HG02588 (cell line): ENCODE data around the gene TPRG1.
A peak's percentile ranks its signal among the peaks of the same experiment; 100 is the strongest.

Experiments
- ATAC-seq: cut with Tn5 transposase; IDR thresholded peaks from one replicate; pipeline ENCODE4 v1.9.1; 2021; ENCODE audit warnings: mild to moderate bottlenecking, moderate library complexity; ENCODE audit not compliant: unreplicated experiment

Gene TPRG1

DNA sequence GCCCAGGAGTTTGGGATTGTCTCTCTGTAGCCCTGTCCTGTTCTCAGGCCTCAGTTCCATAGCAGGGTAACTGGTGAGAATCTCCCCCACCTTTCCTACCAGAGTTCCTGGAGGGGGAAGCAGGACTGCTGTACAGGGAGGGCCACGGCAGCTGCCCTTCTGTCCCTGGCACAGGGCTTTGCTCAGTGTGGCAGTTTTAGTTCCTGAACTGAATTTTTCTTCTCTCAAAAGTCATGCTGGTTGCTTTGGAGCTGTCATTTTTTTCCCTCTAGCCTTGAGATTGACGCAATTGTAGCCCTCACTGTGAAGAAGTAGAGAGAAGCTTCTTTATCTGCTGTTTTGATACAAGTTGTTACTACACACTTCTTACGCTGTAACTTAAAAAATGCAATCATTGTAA lies 55.5 kb downstream of the TPRG1 start:
- ATAC-seq, result no peak

DNA sequence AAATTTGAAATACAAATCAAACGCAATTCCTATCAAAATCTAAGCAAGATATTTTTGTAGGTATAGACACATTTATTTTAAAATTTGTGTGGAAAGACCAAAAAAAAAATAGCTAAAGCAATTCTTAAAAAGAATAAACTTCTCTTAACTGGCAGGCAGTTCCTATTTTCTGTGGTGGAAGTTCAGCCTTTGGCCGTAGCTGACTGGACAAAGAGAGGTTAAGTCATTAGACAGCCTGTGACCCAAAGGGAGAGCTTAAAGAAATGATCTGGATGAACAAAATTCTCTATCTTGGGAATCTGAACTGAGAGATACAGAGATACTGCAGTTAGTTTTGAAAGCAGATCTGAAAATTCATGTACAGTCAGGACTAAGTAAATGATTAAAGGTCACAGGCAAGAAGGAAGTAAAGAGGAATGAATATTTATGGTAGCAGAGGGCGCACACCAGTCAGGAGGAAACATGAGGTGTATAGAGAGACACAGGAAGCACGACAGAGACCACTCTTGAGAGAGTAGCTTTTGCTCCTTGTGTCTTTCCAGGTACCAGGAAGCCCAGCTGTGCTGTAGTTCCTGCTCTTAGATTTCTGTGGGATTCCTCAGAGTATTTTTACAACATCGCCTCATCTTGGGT lies 57.5 kb downstream of the TPRG1 start:
- peak; percentile 50 for ATAC-seq

DNA sequence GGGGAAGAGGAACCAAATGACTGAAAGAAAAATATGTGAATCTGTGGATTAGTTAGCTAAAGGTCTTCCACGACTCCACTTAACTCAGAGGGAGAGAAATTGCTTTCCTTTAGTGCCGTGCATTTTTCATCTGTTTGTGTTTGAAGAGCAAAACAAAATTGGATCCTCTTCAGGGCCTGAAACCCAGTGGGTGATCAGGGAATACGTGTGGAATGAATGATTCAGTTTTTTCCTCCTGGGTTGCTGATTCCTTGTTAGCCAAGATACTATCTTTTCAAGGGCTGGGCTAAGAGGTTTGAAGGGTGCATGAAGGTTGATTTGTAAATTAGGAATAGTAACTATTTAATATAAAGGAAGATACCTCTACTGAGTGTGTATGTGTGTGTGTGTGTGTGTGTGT lies 61.0 kb downstream of the TPRG1 start:
- no peak for ATAC-seq

DNA sequence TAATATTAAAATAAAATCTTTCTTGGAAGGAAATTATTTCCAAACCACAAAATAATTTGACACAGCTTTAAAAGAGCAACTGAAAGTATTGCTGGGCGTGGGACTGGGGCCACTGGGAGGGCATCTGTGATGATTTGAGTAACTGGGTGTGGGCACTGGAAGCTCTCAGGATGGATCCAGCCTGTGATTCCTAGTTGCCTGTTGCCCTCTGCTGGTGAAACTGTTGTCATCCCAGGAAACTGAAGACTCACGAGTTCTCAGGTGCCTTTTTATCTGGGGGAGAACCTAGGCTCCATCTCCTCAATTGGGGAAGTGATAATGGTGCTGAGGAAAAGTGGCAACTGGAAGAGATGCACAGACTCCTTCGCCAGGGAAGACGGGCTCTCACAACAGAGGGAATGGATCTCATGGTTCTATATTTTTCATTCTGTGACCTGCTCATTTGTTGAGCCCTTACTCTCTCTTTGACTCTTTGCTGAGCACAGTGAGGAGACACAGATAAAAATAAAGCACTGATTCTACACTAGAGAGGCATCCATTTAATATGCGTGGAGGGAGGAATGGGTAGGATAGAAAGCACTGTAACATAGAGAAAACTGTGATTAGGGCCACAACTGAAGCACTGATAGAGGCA lies 61.6 kb downstream of the TPRG1 start:
- no peak for ATAC-seq

DNA sequence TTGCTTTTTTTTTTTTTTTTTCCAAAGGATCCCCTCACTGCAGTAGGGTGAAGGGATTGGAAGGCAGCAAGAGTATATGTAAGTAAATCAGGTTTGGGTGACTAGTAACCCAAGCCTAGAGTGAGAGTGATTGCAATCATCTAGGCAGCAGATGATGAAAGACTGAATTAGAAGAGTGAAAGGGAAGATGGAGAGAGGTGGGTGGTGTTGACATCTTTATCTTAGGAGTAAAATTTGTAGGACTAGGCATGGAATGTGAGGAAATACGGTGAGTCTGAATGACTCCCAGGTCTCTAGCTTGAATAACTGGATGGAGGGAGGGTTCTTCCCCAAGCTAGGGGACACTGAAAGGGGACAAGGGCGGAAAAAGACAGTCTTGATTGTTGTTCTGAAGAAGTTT lies 63.4 kb downstream of the TPRG1 start:
- ATAC-seq, result no peak

DNA sequence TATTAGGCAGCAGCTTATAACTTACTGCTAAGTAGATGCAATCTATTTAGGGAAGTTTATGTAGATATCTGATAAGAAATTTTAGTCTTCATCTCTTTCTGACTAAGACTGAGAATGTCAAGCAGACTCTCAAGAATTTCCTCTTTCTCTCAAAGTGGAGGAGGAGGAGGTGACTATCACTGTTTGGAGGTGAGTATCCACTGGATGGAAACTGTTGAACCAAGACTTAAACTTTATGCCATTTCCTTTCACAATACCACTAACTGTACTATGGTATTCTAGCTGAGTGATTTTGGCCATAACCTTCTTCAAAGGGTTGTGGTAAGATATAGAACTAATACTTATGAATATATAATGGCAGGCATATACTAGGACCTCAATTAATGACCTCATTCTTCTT lies 64.6 kb downstream of the TPRG1 start:
- peak; percentile 56 for ATAC-seq

DNA sequence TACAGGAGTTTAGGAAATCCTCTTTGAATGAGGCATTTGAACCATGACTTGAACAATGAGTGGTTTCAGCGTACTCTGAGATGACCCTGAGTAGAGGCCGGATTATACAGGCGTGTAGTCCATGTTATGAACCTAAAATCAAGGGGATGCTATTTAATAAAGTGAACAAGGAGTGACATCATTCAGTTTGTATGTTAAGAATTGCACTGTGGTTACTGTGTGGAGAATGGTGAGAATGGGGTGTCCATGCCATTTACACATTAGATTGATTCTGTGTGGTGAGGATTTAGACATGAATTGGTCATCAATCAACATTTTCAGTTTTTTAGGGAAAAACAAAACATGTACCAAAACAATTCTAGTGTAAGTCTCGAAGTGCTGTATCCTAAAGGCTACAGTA lies 65.8 kb downstream of the TPRG1 start:
- ATAC-seq, result no peak

DNA sequence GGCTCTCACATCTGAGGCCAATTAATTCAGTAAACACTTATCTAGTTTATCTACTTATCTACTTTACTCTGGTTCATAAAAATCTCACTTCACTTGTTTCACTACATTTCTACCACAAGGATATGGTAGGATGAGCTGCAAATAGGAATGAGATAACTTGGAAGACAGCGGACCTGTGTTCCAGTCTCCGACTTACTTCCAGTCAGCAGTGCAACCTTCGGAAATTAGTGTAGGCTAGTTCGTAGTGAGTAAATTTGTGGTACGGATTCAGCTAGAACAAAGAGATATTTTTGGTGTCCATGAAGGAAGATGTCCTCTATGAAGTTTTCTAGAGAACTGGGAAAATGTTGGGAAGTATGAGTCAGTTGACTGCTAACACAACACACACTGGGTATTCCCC lies 66.3 kb downstream of the TPRG1 start:
- ATAC-seq, result no peak

DNA sequence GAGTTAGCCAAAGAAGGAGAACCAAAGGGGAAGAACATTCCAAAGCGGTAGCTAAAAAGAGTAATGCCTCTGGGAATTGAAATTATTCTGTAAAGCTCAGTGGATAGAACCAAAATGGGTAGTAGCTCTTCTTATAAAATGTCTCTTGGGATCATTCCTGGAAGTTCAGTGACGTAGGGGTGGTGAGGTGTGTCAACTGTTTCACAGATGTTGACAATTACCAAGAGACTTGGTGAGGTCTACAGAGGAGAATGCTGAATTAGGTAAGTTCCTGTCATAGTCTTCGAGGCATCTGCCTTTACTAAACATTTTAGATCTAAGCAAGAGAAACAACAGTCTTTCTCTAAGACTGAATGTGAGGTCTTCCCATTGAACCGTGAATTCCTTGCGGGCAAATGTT lies 67.8 kb downstream of the TPRG1 start:
- no peak for ATAC-seq

DNA sequence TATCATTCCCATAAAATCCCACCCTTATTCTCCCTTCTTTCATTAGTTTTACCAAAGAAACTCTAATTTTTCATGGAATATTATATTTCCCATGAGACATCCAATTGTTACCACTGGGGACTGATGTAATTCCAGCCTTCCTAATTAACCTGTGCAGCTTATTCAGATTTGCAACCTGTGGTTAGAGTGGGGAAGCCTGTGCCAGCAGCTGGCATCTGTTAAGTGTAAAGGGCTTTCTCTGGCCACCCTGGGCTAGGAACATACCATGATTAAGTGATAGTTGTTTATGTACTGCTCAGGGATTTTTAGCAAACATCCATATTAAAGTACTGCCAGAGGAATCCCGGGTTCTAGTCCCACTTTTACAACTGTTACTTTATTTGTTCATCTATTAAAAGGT lies 78.2 kb downstream of the TPRG1 start:
- ATAC-seq, result no peak

DNA sequence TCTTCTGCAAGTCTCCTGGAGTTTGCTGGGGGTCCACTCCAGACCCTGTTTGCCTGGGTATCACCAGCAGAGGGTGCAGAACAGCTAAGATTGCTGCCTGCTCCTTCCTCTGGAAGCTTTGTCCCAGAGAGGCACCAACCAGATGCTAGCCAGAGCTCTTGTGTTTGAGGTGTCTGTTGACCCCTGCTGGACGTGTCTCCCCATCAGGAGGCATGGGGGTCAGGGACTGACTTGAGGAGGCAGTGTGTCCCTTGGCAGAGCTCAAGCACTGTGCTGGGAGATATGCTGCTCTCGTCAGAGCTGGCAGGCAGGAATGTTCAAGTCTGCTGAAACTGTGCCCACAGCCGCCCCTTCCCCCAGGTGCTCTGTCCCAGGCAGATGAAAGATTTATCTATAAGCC lies 86.5 kb downstream of the TPRG1 start:
- no peak for ATAC-seq

DNA sequence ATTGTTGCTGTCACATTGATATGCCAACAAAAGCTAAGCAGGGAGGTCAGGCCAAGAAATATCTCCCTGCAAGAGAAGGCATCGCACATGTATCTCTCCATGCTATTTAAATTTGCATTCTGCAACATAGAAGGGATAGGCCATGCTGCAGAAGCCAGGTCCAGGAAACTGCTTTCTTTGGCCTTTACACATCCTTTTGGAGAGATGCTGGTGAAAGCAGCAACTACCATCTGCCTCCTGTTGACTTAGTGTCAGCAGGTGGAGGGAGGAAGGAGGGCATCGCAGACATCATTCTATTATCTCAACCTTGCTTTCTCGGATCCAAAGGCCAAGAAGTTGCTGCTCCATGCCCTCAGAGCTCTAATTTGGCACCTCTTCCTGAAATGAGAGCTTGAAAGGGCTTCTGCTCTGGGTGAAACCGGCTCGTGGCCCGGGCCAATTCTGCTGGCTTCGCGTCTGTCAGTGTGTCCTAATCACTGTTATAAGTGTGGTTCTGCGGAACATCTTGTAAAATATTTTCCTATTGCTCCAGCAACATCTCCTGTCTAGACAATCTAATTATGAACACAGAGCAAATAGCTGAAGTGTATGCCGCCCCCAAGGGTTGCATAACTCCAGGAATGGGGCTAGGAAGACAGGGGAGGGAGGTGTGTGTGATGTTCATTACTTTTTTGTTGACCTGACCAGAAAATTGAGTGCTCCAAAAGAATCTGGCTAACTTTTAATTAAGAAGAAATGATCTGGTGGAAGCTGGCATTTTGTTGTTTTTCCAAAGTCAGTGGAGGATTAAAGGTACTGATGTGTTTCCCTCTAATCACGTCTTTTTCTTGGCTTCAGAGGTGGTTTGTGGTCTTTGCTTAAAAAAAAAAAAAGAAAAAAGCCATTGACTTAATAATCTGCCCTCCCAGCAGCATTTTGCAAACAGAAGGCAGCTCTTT lies 89.1 kb downstream of the TPRG1 start:
- ATAC-seq, result no peak

DNA sequence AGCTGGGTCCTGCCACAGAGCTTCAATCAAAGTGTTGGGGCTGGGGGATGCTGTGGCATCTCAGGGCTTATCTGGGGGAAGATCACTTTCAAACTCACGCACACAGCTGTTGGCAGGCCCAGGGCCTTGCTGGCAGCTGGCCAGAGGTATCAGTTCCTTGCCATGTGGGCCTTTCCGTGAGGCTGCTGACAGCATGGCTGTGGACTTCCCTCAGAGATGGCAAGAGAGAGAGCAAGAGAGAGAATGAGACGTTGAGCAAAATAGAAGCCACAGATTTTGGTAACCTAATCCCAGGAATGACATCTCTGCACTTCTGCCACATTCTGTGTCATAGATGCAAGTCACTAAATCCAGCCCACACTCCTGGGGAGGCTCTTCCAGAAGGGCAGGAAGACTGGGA lies 91.0 kb downstream of the TPRG1 start:
- peak; percentile 67 for ATAC-seq

DNA sequence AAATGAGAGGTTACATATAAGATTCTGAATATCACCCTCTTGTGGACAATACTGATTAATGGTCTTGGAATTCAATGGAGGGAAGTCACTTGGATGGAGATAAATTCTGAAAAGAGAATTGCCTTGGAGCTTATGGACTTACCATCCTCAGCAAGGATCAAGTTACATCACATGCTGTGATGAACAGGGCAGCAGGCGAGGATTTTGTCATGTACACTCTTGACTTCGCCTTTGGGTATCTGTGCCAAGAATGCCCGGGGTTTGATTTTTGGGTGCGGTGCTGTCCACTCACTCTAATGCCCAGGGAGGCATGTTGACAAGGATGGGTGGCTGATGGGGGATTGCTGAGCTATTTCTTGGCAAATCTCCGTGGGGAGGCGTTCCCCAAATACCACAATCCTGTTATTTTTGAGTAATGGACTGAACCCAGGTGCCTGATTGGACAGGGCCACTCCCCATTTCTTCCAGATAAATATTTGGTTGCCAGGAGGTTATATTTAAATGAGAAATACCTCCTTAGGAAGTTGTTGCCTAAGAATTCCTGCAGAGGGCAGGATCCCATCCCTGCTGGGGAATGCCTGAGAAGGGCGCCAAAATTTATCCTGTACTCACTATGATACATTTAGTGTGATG lies 96.3 kb downstream of the TPRG1 start:
- ATAC-seq, result no peak

DNA sequence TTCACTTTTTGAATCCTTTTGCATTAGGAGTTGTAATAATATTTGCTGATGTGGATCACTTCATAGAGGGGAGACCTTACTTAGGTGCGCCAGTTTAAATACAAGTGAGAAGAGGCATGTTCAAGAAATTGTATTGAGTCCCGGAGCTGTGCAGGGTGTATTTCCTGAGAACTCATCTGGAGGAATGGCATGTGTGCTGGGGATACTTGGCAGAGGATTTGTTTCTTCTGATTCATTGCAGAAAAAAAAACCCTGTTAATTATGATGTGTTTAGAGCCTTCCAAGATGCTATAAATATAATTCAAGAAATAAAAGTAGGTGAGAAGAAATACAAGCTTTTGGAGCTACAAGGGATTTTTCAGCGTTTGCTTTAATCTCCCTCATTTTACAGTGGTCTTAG lies 97.6 kb downstream of the TPRG1 start:
- ATAC-seq, result no peak

DNA sequence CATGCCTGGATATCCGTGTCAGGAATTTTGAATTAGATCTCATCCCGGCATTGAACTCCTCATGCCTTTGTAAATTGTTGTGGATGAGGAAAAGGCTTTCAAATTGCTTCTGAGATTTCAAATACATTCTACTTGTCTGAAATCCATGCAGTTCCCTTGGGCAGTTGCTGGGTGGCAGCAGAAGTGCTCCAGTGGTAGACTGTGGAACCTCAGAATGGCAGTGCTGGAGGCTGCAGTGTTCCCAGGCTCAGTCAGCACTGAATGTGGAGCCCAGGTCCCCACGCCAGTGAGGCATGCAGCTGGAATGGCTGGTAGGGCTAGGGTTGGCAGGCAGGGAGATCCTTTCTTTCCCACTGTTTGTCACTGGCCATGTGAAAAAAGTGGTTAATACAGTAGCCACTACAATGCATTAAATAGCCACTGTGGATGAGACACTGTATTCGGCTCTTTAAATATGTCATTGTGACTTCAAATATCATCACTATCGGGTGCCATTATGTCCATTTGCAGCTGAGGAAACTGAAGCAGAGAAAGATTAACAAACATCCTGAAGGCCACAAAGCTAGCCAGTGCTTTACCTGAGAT lies 98.6 kb downstream of the TPRG1 start:
- peak; percentile 75 for ATAC-seq

DNA sequence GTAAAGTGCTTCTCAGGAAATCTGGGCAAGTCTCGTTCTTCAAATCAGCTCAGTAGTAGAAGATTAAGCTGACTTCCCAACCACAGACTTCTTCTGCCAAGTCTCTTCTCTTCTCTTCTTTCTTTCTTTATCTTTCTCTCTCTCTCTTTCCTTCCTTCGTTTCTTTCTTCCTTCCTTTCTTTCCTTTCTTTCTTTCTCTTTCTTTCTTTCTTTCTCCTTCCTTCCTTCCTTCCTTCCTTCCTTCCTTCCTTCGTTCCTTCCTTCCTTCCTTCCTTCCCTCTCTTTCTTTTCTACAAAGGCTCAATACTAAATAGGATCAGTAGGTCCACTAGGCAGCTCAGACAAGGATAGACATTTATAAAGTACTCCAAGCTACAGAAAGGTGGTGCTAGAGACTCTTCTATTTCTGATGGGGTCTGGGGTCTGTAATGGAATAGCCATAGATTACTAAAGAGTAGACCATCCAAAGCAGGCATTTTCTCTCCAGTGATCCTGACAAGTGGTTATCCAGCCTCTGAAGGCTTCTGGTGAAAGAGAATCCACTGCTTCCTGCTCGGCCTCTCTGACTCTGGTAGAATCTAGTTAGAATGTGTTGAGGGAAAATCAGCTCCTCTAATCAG lies 100.8 kb downstream of the TPRG1 start:
- no peak for ATAC-seq

DNA sequence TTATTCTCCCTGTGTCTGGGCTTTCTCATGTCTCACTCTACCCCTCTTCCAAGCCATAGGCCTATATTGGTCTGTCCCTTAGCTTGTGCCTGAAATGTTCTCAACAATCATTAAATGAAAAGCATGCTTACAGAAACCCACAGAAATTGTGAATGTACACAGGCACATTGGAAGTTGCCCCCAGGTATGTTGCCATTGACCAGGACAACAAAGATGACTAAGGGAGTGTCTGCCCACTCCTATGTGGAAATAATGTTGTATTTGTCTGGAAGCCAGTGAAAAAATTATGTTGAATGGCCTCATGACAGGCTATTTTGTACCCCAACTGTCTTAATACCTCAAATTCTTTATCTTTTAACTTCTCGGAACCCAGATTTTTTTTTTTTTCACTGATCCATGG lies 102.0 kb downstream of the TPRG1 start:
- ATAC-seq, result no peak

DNA sequence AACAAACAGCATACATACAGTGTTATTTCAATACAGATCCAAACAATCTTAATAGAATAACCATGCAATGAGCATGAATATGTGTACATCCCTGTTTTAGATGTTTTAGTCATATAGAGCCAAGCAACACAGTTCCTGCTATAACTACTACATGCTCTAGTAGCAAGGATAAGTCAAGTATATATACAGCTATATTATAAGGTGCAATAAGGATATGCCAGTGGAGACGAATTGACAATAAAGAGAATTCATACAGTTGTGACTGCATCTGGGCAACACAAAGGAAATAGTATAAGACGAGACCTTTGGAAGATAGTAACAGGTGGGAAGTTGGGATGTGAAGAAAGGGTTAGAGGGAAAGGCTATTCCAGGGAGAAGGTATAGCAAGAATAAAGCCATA lies 103.4 kb downstream of the TPRG1 start:
- no peak for ATAC-seq

DNA sequence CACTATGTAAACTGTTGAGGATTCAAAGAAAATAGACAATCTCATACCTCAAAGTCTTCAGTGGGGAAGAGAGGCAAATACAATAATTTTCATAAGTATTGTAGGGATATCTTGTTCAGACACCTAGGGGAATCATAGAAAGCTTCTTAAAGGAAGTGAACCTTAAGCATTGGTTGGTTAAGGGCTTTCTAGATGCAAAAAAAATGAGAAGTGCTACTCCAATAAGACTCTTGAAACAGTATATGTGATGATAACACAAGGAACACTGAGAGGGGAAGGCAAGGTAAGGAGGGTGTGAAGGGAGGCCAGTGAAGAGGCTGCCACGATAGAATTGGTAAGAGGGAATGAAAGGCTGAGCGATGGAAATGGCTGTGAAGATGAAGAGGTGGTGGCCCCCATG lies 104.1 kb downstream of the TPRG1 start:
- no peak for ATAC-seq
